HepG2 (cell line): ENCODE results near the gene MRPL50. TPM values are rescaled to one million over a fixed set of nuclear protein-coding genes. Genes with fewer than 3 reads are reported as not detected.

Experiments used
- ARNTL ChIP-seq: sonication (generic); formaldehyde crosslinking; IDR thresholded peaks from 2 replicates; pipeline ENCODE4 v1.4.0; 2020; ENCODE audit warnings: mild to moderate bottlenecking, missing genetic modification reagents
- ATF1 ChIP-seq: IDR thresholded peaks from 2 replicates; pipeline ENCODE4 v1.6.1; 2016; ENCODE audit warnings: mild to moderate bottlenecking, control low read depth
- CEBPB ChIP-seq: IDR thresholded peaks from 2 replicates; pipeline ENCODE4 v1.6.1; 2011; ENCODE audit warnings: low read depth, low read length, improper control_type of control experiment, borderline replicate concordance
- DNMT3B ChIP-seq: conservative IDR thresholded peaks from 2 replicates; pipeline ENCODE4 v1.6.1; 2016; ENCODE audit warnings: missing biosample characterization, control low read depth
- EHMT2 ChIP-seq: fragments of 200-600 bp; sonication (generic); IDR thresholded peaks from 2 replicates; pipeline ENCODE4 v1.7.0; 2017; ENCODE audit warnings: antibody characterized with exemption, low read depth, low read length, borderline replicate concordance
- KDM2A ChIP-seq: sonication (generic); formaldehyde crosslinking; IDR thresholded peaks from 2 replicates; pipeline ENCODE4 v1.4.0; 2020; ENCODE audit warnings: low read depth, missing genetic modification reagents, borderline replicate concordance
- NCOA5 ChIP-seq: sonication (generic); formaldehyde crosslinking; IDR thresholded peaks from 2 replicates; pipeline ENCODE4 v1.4.0; 2020; ENCODE audit warnings: missing genetic modification reagents
- NFE2L1 ChIP-seq: sonication (generic); formaldehyde crosslinking; IDR thresholded peaks from 2 replicates; pipeline ENCODE4 v1.4.0; 2020; ENCODE audit warnings: missing genetic modification reagents, mild to moderate bottlenecking, borderline replicate concordance
- POLR2A ChIP-seq, 2 experiments: IDR thresholded peaks; 2 replicates each; pipeline ENCODE4 v1.6.1; 2011; ENCODE audit warnings: low read depth in 2 of 2, low read length in 2 of 2, mild to moderate bottlenecking in 1 of 2, moderate library complexity in 1 of 2; ENCODE audit not compliant: insufficient read depth in 1 of 2
- SAP130 ChIP-seq: IDR thresholded peaks from 2 replicates; pipeline ENCODE4 v1.6.1; 2016; ENCODE audit warnings: low read depth
- ZMYM2 ChIP-seq: sonication (generic); formaldehyde crosslinking; IDR thresholded peaks from 2 replicates; pipeline ENCODE4 v1.8.0; 2022; ENCODE audit warnings: mild to moderate bottlenecking, missing genetic modification reagents
- ZNF256 ChIP-seq: sonication (generic); formaldehyde crosslinking; conservative IDR thresholded peaks from 2 replicates; pipeline ENCODE4 v1.4.0; 2020; ENCODE audit warnings: missing genetic modification reagents
- ZNF383 ChIP-seq: sonication (generic); formaldehyde crosslinking; IDR thresholded peaks from 2 replicates; pipeline ENCODE4 v1.4.0; 2020; ENCODE audit warnings: missing genetic modification reagents, mild to moderate bottlenecking, borderline replicate concordance
- ZNF567 ChIP-seq: sonication (generic); formaldehyde crosslinking; IDR thresholded peaks from 2 replicates; pipeline ENCODE4 v1.8.1; 2023; ENCODE audit warnings: mild to moderate bottlenecking, missing genetic modification reagents, borderline replicate concordance
- ZSCAN25 ChIP-seq: sonication (generic); formaldehyde crosslinking; IDR thresholded peaks from 2 replicates; pipeline ENCODE4 v1.8.0; 2022; ENCODE audit warnings: mild to moderate bottlenecking, missing genetic modification reagents
- polyA plus RNA-seq, 8 experiments: library from polyadenylated mRNA; depleted of rRNA in 3 of 8; stranded (reverse) in 7 of 8; unstranded in 1 of 8; fragments of >200 nt; fragmentation: Illumina TruSeq in 4 of 8; extraction: Trizol in 4 of 8; gene quantifications; 2 replicates each; pipeline versions ENCODE4 v1.2.1 to v1.2.3, GENCODE V29; 2011 to 2016; ENCODE audit warnings: low read depth in 4 of 8, missing spikeins in 1 of 8, mixed read lengths in 1 of 8; ENCODE audit not compliant: insufficient read depth in 1 of 8
- total RNA-seq, 5 experiments: library from RNA; depleted of rRNA; stranded (reverse); fragments of >200 nt; fragmentation: Illumina TruSeq; extraction: Trizol; gene quantifications; 2 replicates each; pipeline ENCODE4 v1.2.3, GENCODE V29; 2016; ENCODE audit warnings: low read depth in 1 of 5
- TF ChIP-seq, protein P1 (sequence below): sonication (generic); formaldehyde crosslinking; IDR thresholded peaks from 2 replicates; pipeline ENCODE4; 2020; ENCODE audit warnings: missing genetic modification reagents, mild to moderate bottlenecking, borderline replicate concordance
- TF ChIP-seq, protein P2 (sequence below): sonication (generic); formaldehyde crosslinking; IDR thresholded peaks from 2 replicates; pipeline ENCODE4 v1.8.0; 2022; ENCODE audit warnings: mild to moderate bottlenecking, missing genetic modification reagents
- TF ChIP-seq, protein P3 (sequence below): sonication (generic); formaldehyde crosslinking; IDR thresholded peaks from 2 replicates; pipeline ENCODE4 v1.9.0; 2021; ENCODE audit warnings: mild to moderate bottlenecking, missing genetic modification reagents

Gene MRPL50
- total and polyA plus RNA-seq, 2 of the 13 experiments (the other 11 are each of a cell fraction or from before 2014, with no cell fraction given), result 37.1 to 70.0 TPM

DNA sequence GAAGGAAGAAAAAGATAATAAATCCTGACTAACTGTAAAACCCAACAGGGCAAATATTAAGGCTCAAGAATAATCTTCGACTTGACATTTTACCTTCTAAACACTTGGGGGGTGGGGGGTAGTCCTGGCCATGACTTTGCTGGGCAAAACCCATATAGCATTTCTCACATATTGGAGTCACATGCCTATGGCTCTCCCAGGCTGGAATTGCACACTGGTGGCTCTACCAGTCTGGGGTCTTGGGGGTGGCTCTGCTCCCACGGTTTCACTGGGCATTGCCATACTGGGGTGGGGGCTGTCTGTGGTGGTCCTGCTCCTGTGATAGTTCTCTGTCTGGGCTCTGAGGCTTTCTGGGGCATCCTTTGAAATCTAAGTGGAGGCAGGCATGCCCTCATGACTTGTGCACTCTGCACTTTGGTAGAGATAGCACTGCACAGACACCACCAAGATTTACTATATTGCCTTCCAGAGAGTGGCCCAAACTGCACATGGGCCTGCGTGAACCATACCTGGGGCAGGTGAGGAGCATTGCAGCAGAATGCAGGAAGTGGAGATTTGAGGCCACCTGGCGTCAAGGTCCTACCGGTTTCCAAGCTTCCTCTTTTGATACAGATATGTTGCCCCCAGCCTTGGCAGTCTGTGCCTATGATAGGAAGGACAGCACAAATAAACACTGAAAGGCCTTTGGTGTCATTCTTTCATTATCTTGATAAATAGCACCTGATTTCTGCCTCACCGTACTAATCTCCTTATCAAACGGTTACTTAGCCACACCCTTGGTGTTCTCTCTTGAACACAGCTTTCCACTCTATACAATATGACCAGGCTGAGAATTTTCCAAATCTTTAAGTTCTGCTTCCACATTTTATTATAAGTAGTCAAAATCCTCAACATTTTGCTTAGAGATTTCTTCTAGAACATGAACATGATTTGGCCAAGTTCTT is 43.4 kb downstream of the MRPL50 start (continued):
- TF ChIP-seq, protein P1, sequence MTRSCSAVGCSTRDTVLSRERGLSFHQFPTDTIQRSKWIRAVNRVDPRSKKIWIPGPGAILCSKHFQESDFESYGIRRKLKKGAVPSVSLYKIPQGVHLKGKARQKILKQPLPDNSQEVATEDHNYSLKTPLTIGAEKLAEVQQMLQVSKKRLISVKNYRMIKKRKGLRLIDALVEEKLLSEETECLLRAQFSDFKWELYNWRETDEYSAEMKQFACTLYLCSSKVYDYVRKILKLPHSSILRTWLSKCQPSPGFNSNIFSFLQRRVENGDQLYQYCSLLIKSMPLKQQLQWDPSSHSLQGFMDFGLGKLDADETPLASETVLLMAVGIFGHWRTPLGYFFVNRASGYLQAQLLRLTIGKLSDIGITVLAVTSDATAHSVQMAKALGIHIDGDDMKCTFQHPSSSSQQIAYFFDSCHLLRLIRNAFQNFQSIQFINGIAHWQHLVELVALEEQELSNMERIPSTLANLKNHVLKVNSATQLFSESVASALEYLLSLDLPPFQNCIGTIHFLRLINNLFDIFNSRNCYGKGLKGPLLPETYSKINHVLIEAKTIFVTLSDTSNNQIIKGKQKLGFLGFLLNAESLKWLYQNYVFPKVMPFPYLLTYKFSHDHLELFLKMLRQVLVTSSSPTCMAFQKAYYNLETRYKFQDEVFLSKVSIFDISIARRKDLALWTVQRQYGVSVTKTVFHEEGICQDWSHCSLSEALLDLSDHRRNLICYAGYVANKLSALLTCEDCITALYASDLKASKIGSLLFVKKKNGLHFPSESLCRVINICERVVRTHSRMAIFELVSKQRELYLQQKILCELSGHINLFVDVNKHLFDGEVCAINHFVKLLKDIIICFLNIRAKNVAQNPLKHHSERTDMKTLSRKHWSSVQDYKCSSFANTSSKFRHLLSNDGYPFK, result peak; percentile 39; the same call in 1 of the 2 replicates
- TF ChIP-seq ZMYM2 (CRISPR knock-in tag), result 0 out of 2 replicates have a peak, but pooled peaks have one; percentile 49
- TF ChIP-seq CEBPB, result no peak
- TF ChIP-seq, protein P2, sequence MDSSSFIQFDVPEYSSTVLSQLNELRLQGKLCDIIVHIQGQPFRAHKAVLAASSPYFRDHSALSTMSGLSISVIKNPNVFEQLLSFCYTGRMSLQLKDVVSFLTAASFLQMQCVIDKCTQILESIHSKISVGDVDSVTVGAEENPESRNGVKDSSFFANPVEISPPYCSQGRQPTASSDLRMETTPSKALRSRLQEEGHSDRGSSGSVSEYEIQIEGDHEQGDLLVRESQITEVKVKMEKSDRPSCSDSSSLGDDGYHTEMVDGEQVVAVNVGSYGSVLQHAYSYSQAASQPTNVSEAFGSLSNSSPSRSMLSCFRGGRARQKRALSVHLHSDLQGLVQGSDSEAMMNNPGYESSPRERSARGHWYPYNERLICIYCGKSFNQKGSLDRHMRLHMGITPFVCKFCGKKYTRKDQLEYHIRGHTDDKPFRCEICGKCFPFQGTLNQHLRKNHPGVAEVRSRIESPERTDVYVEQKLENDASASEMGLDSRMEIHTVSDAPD (CRISPR knock-in tag), result 0 out of 2 replicates have a peak, but pooled peaks have one; percentile 48
- TF ChIP-seq NFE2L1 (CRISPR knock-in tag), result peak; percentile 54; the same call in 1 of the 2 replicates
- peak; percentile 47; the same call in 1 of the 2 replicates for TF ChIP-seq ZNF383
- TF ChIP-seq POLR2A (IDR thresholded peaks at IDR 0.05; ENCODE audit: insufficient read depth in 1 of 2, low read depth in 2 of 2, low read length in 2 of 2), result peak in 1 of 2 experiments; percentile 41; a peak in 2 of 4 replicates
- TF ChIP-seq KDM2A, result no peak; the same call in 1 of the 2 replicates
- TF ChIP-seq NCOA5 (CRISPR knock-in tag), result no peak
- TF ChIP-seq DNMT3B (CRISPR knock-in tag), result peak; percentile 72; the same call in 1 of the 2 replicates
- TF ChIP-seq ZSCAN25 (CRISPR knock-in tag), result peak; percentile 50; the same call in 1 of the 2 replicates
- TF ChIP-seq SAP130 (CRISPR knock-in tag), result no peak
- TF ChIP-seq, protein P3, sequence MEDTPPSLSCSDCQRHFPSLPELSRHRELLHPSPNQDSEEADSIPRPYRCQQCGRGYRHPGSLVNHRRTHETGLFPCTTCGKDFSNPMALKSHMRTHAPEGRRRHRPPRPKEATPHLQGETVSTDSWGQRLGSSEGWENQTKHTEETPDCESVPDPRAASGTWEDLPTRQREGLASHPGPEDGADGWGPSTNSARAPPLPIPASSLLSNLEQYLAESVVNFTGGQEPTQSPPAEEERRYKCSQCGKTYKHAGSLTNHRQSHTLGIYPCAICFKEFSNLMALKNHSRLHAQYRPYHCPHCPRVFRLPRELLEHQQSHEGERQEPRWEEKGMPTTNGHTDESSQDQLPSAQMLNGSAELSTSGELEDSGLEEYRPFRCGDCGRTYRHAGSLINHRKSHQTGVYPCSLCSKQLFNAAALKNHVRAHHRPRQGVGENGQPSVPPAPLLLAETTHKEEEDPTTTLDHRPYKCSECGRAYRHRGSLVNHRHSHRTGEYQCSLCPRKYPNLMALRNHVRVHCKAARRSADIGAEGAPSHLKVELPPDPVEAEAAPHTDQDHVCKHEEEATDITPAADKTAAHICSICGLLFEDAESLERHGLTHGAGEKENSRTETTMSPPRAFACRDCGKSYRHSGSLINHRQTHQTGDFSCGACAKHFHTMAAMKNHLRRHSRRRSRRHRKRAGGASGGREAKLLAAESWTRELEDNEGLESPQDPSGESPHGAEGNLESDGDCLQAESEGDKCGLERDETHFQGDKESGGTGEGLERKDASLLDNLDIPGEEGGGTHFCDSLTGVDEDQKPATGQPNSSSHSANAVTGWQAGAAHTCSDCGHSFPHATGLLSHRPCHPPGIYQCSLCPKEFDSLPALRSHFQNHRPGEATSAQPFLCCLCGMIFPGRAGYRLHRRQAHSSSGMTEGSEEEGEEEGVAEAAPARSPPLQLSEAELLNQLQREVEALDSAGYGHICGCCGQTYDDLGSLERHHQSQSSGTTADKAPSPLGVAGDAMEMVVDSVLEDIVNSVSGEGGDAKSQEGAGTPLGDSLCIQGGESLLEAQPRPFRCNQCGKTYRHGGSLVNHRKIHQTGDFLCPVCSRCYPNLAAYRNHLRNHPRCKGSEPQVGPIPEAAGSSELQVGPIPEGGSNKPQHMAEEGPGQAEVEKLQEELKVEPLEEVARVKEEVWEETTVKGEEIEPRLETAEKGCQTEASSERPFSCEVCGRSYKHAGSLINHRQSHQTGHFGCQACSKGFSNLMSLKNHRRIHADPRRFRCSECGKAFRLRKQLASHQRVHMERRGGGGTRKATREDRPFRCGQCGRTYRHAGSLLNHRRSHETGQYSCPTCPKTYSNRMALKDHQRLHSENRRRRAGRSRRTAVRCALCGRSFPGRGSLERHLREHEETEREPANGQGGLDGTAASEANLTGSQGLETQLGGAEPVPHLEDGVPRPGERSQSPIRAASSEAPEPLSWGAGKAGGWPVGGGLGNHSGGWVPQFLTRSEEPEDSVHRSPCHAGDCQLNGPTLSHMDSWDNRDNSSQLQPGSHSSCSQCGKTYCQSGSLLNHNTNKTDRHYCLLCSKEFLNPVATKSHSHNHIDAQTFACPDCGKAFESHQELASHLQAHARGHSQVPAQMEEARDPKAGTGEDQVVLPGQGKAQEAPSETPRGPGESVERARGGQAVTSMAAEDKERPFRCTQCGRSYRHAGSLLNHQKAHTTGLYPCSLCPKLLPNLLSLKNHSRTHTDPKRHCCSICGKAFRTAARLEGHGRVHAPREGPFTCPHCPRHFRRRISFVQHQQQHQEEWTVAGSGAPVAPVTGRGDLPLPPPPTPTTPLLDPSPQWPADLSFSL (CRISPR knock-in tag), result 0 out of 2 replicates have a peak, but pooled peaks have one; percentile 51
- TF ChIP-seq ZNF567 (CRISPR knock-in tag), result 0 out of 2 replicates have a peak, but pooled peaks have one; percentile 56
- no peak for TF ChIP-seq ARNTL
- 0 out of 2 replicates have a peak, but pooled peaks have one; percentile 16 for TF ChIP-seq ATF1 (CRISPR knock-in tag)
- TF ChIP-seq EHMT2, result peak; percentile 95
- TF ChIP-seq ZNF256 (CRISPR knock-in tag), result no peak
